Choroid plexus epithelial cell (primary cell): ENCODE results near the gene C17orf50.

Experiments used
- DNase-seq: peaks from one replicate; pipeline ENCODE4 v3.0.0-alpha.2; 2010; ENCODE audit warnings: low read depth
- H3K4me3 ChIP-seq: 2 replicates; pipeline ENCODE4 v1.5.1; 2011; ENCODE audit warnings: low read depth, mild to moderate bottlenecking, control low read depth, low read length, moderate library complexity
- CTCF ChIP-seq: conservative IDR thresholded peaks from 2 replicates; pipeline ENCODE4 v1.5.1; 2011; ENCODE audit warnings: low read depth, mild to moderate bottlenecking, control low read depth, inconsistent platforms, low read length, moderate library complexity

The C17orf50 gene

GRCh38 chr17:35728551-35728950 is 32.1 kb upstream of the C17orf50 start:
- TF ChIP-seq CTCF: no peak
- H3K4me3 ChIP-seq: no peak overlapping the region
- DNase-seq: no peak

- no peak for DNase-seq
- no peak for TF ChIP-seq CTCF
- no peak overlapping the region for H3K4me3 ChIP-seq
Measured at GRCh38 chr17:35729405-35729833, 31.3 kb upstream of the C17orf50 start.

GRCh38 chr17:35730400-35731005 is 30.2 kb upstream of the C17orf50 start:
- H3K4me3 ChIP-seq: no peak overlapping the region
- no peak for DNase-seq
- no peak for TF ChIP-seq CTCF

GRCh38 chr17:35731239-35731916 is 29.3 kb upstream of the C17orf50 start, which contains the start of gene RASL10B:
Gene RASL10B, plus strand, starts transcription at chr17:35731639. Its CDS starts 3,546 bp downstream, at chr17:35735185.
- peak within 1 kb of the TSS; percentile 69 for H3K4me3 ChIP-seq
- TF ChIP-seq CTCF: no peak
- peak; percentile 57 for DNase-seq

- H3K4me3 ChIP-seq: peak overlapping the region; percentile 69
- TF ChIP-seq CTCF: no peak
- no peak for DNase-seq
Measured at GRCh38 chr17:35731917-35732805, 28.5 kb upstream of the C17orf50 start.

- H3K4me3 ChIP-seq: peak overlapping the region; percentile 69
- no peak for DNase-seq
- no peak for TF ChIP-seq CTCF
Measured at GRCh38 chr17:35732806-35733136, 27.9 kb upstream of the C17orf50 start.
